MM.1S (cell line): ENCODE data around the gene NDFIP1.

Experiments
- CTCF ChIP-seq: fragments of 300-600 bp; sonication (generic); IDR thresholded peaks from 2 replicates; pipeline ENCODE4 v1.5.1; 2016; ENCODE audit warnings: antibody characterized with exemption, low read length, mixed read lengths
- EZH2 ChIP-seq: fragments of 300-600 bp; sonication (generic); optimal IDR thresholded peaks from 2 replicates; pipeline ENCODE3; 2017; ENCODE audit warnings: low read depth, mild to moderate bottlenecking, antibody characterized with exemption, low read length, mixed read lengths
- EZH2phosphoT487 ChIP-seq: fragments of 300-600 bp; sonication (generic); IDR thresholded peaks from 2 replicates; pipeline ENCODE4 v1.6.1; 2018; ENCODE audit warnings: antibody characterized with exemption, low read length

- TF ChIP-seq CTCF (no peak), EZH2 (no peak), EZH2phosphoT487 (no peak)
Measured at GRCh38 chr5:142153674-142154448, 45.3 kb downstream of the NDFIP1 start.
